ENCODE measurements around the gene KIRREL3.

GRCh38 chr11:126742582-126742981 lies 258.0 kb downstream of the KIRREL3 start:
- TF ChIP-seq, protein P1, sequence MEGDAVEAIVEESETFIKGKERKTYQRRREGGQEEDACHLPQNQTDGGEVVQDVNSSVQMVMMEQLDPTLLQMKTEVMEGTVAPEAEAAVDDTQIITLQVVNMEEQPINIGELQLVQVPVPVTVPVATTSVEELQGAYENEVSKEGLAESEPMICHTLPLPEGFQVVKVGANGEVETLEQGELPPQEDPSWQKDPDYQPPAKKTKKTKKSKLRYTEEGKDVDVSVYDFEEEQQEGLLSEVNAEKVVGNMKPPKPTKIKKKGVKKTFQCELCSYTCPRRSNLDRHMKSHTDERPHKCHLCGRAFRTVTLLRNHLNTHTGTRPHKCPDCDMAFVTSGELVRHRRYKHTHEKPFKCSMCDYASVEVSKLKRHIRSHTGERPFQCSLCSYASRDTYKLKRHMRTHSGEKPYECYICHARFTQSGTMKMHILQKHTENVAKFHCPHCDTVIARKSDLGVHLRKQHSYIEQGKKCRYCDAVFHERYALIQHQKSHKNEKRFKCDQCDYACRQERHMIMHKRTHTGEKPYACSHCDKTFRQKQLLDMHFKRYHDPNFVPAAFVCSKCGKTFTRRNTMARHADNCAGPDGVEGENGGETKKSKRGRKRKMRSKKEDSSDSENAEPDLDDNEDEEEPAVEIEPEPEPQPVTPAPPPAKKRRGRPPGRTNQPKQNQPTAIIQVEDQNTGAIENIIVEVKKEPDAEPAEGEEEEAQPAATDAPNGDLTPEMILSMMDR (IDR thresholded peaks at IDR 0.05; ENCODE audit: insufficient read depth, low read length, poor library complexity, severe bottlenecking), result no peak
- TF ChIP-seq EZH2phosphoT487 (conservative IDR thresholded peaks at IDR 0.05; ENCODE audit: low read length), result no peak

All from SU-DHL-6 (cell line).